Measurements from ENCODE around the gene PXDC1. TPM values are rescaled to one million over a fixed set of nuclear protein-coding genes. Genes with fewer than 3 reads are reported as not detected.

Gene PXDC1
- total RNA-seq, 1 donor from 2014 or later = 231 TPM

DNA sequence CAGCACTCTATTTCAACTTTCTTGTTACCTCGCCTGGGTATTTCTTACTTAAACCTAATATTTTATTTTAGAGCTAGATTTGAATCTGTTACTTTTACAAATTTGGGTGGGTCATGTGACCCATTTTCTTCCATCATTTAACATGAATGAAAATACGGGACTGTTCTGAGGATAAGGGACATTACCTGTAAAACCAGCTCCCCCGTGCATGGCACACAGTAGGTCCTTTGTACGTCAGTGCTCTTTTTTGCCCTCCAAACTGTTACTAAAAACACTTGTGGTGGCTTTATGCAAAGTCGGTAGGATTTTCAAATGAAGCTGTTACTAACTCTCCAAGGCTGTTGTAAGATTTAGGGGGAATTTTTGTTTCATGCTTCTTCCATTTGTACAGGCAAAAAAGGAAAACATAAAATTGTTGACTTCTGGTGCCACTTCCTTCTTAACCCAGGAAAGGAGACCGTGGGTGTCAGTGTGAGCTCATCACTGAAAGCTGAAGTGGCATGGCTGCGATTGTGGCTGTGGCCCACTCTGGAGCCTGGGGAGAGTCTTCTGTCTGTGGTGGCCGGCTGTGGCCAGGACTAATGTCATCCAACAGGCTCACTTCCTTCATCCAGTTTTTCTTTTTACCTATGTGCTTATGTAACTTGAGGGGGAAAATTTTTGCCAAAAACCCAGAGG is 40.2 kb upstream of the PXDC1 start:
- Mint-ChIP-seq H3K27me3 (ENCODE audit: low read depth) (no peaks in the 10 kb centered on the region), H3K27ac (ENCODE audit: unreplicated experiment) (no peak overlapping the region), H3K4me3 (ENCODE audit: unreplicated experiment) (no peak overlapping the region), H3K9me3 (ENCODE audit: low read depth) (no peaks in the 10 kb centered on the region), H3K4me1 (ENCODE audit: low read depth) (peaks cover 43% of the 10 kb centered on the region), H3K36me3 (ENCODE audit: low read depth) (no peaks in the 10 kb centered on the region)
- TF ChIP-seq CTCF (IDR thresholded peaks at IDR 0.05) = no peak
- DNase-seq (ENCODE audit: low spot score) = no peak

DNA sequence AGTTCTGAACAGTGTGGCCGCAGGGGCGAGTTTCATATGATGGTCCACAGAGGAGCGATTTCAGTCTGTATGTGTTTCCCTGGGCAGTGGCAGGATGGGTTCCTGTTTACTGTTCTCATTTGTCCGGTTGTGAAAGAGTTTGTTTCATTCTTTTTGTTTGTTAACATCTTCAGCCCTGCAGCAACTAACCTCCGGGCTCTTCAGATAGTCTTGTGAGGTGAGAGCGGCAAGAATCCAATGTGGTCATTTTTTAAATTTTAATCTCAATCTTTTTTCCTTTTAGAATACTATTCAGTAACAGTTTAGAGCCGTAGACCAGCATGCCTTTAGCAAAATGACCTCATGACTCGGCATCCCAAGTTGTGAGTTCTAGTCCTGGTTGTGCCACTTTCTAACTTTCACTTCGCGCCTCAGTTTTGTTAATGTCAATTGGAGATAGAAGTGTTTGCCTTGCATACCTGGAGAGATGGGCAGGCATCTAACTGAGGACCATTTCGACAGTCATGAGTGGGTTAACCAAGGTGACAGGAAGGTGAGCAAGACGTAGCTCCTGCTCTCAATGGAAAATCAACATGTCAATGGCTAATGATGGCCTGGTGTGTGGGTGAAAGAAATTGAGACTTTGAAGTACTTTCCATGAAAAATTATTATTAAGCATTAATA is 38.5 kb upstream of the PXDC1 start:
- DNase-seq (ENCODE audit: low spot score) = no peak
- Mint-ChIP-seq H3K4me3 (ENCODE audit: unreplicated experiment) (no peak overlapping the region), H3K36me3 (ENCODE audit: low read depth) (no peaks in the 10 kb centered on the region), H3K27ac (ENCODE audit: unreplicated experiment) (no peak overlapping the region), H3K4me1 (ENCODE audit: low read depth) (peaks cover 43% of the 10 kb centered on the region), H3K9me3 (ENCODE audit: low read depth) (no peaks in the 10 kb centered on the region), H3K27me3 (ENCODE audit: low read depth) (no peaks in the 10 kb centered on the region)
- no peak for TF ChIP-seq CTCF (IDR thresholded peaks at IDR 0.05)

GRCh38 chr6:3789018-3789895 is 37.7 kb upstream of the PXDC1 start:
- TF ChIP-seq CTCF (IDR thresholded peaks at IDR 0.05) = no peak
- H3K4me1 Mint-ChIP-seq (ENCODE audit: low read depth) = peaks cover 43% of the 10 kb centered on the region
- DNase-seq (ENCODE audit: low spot score) = no peak
- H3K27me3 Mint-ChIP-seq (ENCODE audit: low read depth) = no peaks in the 10 kb centered on the region
- H3K4me3 Mint-ChIP-seq (ENCODE audit: unreplicated experiment) = no peak overlapping the region
- no peaks in the 10 kb centered on the region for H3K9me3 Mint-ChIP-seq (ENCODE audit: low read depth)
- no peaks in the 10 kb centered on the region for H3K36me3 Mint-ChIP-seq (ENCODE audit: low read depth)
- peak overlapping the region; percentile 28 for H3K27ac Mint-ChIP-seq (ENCODE audit: unreplicated experiment)

DNA sequence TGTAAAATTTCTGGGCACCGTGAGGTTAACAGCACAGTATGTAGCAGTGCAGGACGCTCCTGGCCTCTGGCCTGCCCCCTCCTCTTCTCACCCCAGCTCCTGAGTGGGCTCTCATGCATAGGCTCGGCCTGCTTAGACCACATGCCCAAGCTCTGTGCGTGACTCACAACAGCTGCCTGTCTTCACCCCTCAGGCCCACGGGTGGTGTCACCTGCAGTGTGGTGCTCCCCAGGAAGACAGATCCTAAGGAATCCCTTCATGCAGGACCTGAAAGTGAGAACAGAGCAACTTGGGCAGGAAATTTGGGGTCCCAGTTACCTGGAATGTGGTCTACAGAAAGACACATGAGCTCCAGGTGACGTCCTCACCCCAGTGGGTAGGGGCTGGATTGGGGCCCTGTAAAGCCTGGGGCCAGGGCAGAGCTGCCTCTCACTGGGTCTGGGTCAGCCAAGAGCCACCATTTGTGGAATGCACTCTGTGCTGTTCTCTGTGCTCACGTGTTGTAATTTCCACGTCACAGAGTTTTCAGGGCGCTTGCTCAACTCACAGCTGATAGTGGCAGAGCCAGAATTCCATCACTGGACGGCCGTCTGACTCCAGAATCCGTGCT is 37.0 kb upstream of the PXDC1 start:
- H3K9me3 Mint-ChIP-seq (ENCODE audit: low read depth) = no peaks in the 10 kb centered on the region

More for the DNA sequence above, 37.0 kb upstream of the PXDC1 start:
- peaks cover 42% of the 10 kb centered on the region for H3K4me1 Mint-ChIP-seq (ENCODE audit: low read depth)
- no peaks in the 10 kb centered on the region for H3K36me3 Mint-ChIP-seq (ENCODE audit: low read depth)
- H3K27me3 Mint-ChIP-seq (ENCODE audit: low read depth) = no peaks in the 10 kb centered on the region
- no peak overlapping the region for H3K4me3 Mint-ChIP-seq (ENCODE audit: unreplicated experiment)
- DNase-seq (ENCODE audit: low spot score) = no peak
- TF ChIP-seq CTCF (IDR thresholded peaks at IDR 0.05) = no peak
- H3K27ac Mint-ChIP-seq (ENCODE audit: unreplicated experiment) = peak overlapping the region; percentile 54

Measured in chondrocyte (in vitro differentiated cells).